ENCODE data around the gene SCFD2.

Gene SCFD2

DNA sequence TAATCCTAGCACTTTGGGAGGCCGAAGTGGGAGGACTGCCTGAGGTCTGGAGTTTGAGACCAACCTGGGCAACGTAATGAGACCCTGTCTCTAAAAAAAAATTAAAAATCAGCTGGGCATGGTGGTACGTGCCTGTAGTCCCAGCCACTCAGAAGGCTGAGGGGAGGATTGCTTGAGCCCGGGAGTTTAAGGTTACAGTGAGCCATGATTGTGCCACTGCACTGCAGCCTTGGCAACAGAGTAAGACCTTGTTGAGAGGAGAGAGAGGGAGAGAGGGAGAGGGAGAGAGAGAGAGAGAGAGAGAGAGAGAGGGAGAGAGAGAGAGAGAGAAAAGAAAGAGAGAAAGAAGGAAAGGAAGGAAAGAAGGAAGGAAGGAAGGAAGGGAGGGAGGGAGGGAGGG is 358.8 kb downstream of the SCFD2 start:
- H3K9me3 ChIP-seq: no peaks in the 10 kb centered on the region
- TF ChIP-seq, protein P1, sequence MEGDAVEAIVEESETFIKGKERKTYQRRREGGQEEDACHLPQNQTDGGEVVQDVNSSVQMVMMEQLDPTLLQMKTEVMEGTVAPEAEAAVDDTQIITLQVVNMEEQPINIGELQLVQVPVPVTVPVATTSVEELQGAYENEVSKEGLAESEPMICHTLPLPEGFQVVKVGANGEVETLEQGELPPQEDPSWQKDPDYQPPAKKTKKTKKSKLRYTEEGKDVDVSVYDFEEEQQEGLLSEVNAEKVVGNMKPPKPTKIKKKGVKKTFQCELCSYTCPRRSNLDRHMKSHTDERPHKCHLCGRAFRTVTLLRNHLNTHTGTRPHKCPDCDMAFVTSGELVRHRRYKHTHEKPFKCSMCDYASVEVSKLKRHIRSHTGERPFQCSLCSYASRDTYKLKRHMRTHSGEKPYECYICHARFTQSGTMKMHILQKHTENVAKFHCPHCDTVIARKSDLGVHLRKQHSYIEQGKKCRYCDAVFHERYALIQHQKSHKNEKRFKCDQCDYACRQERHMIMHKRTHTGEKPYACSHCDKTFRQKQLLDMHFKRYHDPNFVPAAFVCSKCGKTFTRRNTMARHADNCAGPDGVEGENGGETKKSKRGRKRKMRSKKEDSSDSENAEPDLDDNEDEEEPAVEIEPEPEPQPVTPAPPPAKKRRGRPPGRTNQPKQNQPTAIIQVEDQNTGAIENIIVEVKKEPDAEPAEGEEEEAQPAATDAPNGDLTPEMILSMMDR (IDR thresholded peaks at IDR 0.05; ENCODE audit: low read depth, low read length): no peak
- no peaks in the 10 kb centered on the region for H3K4me1 ChIP-seq
- no peak for DNase-seq
- no peaks in the 10 kb centered on the region for H3K27me3 ChIP-seq
- H3K4me3 ChIP-seq (ENCODE audit: low read depth, low read length): no peak overlapping the region
- H3K36me3 ChIP-seq: no peaks in the 10 kb centered on the region

DNA sequence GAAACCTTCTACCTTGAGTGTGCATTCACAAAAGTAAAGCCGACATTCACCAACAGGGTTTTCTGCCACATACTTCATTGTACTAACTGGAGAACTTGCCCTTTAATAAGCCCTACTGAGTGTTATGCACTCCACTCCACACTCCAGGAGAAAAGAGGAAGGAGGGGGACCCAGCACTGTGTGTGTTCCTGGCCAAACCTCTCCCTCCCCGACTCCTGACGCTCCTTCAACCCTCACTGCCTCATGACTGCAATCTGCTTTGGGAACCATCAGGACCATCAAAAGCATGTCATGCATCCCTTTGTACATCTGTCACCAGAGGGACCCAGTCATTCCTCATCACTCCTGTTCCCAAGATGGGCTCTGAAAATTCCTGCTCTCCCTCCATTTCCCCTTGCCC is 360.1 kb downstream of the SCFD2 start:
- TF ChIP-seq, protein P1 (IDR thresholded peaks at IDR 0.05; ENCODE audit: low read depth, low read length): no peak
- no peak for DNase-seq
- H3K4me3 ChIP-seq (ENCODE audit: low read depth, low read length): no peak overlapping the region

DNA sequence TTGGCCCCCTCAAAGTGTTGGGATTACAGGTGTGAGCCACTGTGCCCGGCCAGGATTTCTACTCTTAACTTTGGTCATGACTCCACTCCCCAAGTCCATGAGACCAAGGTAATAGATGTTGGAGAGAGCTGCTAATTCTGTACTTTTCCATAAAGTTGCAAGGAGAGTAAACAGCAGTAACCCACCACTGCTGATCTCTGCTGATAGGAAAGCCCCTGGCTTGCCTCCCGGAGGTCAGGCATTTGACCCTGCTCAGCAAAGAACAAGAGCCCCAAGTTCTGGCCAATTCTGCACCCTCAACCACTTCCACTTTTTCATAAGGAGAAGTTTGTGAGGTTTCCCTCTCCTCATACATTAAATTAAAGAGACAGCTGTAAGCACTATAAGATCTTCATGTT is 360.7 kb downstream of the SCFD2 start:
- Histone ChIP-seq H3K36me3 (no peaks in the 10 kb centered on the region), H3K4me1 (no peaks in the 10 kb centered on the region), H3K9me3 (no peaks in the 10 kb centered on the region), H3K4me3 (ENCODE audit: low read depth, low read length) (no peak overlapping the region), H3K27me3 (no peaks in the 10 kb centered on the region)
- DNase-seq: no peak
- TF ChIP-seq, protein P1 (IDR thresholded peaks at IDR 0.05; ENCODE audit: low read depth, low read length): no peak

More for the DNA sequence above, 360.1 kb downstream of the SCFD2 start:
- H3K9me3 ChIP-seq: no peaks in the 10 kb centered on the region
- H3K27me3 ChIP-seq: no peaks in the 10 kb centered on the region
- no peaks in the 10 kb centered on the region for H3K36me3 ChIP-seq
- no peaks in the 10 kb centered on the region for H3K4me1 ChIP-seq

DNA sequence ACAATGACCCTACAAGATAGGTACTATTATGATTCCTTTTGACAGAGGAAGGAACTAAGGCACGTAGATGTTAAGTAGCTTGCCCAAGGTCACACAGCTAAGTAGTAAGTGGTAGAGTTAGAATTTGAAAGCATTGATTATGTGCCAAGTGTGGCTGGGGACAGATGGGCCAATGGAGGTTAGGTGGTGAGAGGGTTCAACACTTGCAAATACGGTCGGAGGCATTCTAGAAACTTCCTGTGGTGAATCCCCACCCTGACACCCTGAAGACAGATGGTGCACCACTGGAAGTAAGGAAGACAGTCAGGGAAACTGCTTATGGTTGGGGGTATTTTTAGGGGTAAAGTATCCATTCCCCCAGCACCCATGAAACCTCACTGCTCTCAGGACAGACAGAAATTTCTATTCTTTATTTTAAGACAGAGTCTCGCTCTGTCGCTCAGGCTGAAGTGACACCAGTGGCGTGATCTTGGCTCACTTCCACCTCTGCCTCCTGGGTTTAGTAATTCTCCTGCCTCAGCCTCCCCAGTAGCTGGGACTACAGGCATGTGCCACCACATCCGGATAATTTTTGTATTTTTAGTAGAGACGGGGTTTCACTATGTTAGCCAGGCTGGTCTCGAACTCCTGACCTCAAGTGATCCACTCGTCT is 361.2 kb downstream of the SCFD2 start:
- Histone ChIP-seq H3K36me3 (no peaks in the 10 kb centered on the region; the same call in 1 of the 2 replicates), H3K4me3 (ENCODE audit: low read depth, low read length) (no peak overlapping the region), H3K27me3 (no peaks in the 10 kb centered on the region), H3K9me3 (no peaks in the 10 kb centered on the region), H3K4me1 (no peaks in the 10 kb centered on the region)
- TF ChIP-seq, protein P1 (IDR thresholded peaks at IDR 0.05; ENCODE audit: low read depth, low read length): no peak
- DNase-seq: no peak

DNA sequence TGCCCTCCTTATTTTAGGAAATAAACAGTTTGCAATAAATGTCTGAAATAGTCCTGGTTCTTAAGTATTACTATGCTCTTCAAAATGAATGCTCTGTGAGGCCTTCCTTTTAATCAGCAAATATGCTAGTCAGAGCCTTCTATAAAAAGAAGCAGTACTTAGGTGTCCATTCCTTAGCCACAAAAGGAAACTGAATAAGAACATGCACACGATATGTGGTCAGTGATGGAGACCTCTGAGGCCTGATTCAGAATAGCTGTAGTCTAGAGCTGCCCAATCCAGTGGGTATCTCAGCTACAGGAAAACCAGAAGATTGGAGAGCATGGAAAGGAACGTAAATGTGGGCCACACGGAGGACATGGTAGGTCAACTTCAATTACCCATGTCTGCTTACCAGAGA is 361.9 kb downstream of the SCFD2 start:
- H3K4me1 ChIP-seq: no peaks in the 10 kb centered on the region
- no peaks in the 10 kb centered on the region for H3K9me3 ChIP-seq
- H3K4me3 ChIP-seq (ENCODE audit: low read depth, low read length): no peak overlapping the region
- no peak for DNase-seq
- H3K27me3 ChIP-seq: no peaks in the 10 kb centered on the region
- TF ChIP-seq, protein P1 (IDR thresholded peaks at IDR 0.05; ENCODE audit: low read depth, low read length): no peak
- no peaks in the 10 kb centered on the region; the same call in 1 of the 2 replicates for H3K36me3 ChIP-seq

DNA sequence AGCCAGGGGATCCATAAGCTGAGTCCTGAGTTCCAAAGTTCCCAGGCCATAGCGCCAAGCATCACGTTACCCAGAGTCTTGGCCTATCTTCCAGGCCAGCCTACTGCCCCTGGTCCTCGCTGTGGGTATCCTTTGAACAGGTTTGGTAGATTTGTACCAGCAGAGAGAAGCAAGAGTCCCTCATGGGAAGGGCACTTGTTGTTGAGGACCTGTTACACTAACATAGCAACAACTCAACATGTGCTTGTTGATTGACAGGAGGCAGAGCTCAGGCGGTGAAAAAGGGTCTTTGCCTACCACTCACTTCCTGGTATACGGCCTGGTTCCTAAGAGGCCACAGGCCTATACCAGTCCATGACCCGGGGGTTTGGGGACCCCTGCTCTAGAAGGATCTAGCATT is 365.3 kb downstream of the SCFD2 start:
- TF ChIP-seq, protein P1 (IDR thresholded peaks at IDR 0.05; ENCODE audit: low read depth, low read length): no peak
- no peak overlapping the region for H3K4me3 ChIP-seq (ENCODE audit: low read depth, low read length)

More for the DNA sequence above, 365.3 kb downstream of the SCFD2 start:
- no peak for DNase-seq
- Histone ChIP-seq H3K36me3 (no peaks in the 10 kb centered on the region; the same call in 1 of the 2 replicates), H3K4me1 (peaks cover 17% of the 10 kb centered on the region), H3K9me3 (no peaks in the 10 kb centered on the region), H3K27me3 (no peaks in the 10 kb centered on the region)
